Measurements from ENCODE around the gene MCUR1. TPM values are rescaled to one million over a fixed set of nuclear protein-coding genes. Genes with fewer than 3 reads are reported as not detected.

MCUR1 gene
- total and polyA plus RNA-seq, 2 of the 13 experiments (the other 11 are each of a cell fraction or from before 2014, with no cell fraction given) = 8.0 to 29.6 TPM

DNA sequence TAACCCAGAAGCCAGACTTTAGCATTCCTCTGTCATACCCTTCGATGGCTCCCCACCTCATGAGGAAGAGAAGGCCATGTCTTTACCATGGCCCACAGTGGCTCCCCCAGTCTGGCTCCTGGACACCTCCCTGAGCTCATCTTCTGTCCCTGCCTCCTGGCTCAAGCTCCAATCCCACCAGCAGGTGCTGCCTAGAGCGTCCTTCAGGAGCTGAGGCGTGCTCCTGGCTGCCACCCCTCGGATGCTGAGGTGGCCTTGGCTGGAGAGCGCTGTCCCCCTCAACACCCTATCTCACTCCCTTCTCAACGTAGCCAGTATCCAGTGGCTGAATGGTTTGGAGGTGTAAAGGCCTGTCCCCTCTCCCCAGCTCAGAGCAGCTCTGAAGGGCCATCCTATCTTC is 55.3 kb downstream of the MCUR1 start:
- H3K9ac ChIP-seq (ENCODE audit: insufficient read depth, low read depth, low read length) = no peak overlapping the region
- no peak for DNase-seq (ENCODE audit: low spot score)
- TF ChIP-seq, protein P1, sequence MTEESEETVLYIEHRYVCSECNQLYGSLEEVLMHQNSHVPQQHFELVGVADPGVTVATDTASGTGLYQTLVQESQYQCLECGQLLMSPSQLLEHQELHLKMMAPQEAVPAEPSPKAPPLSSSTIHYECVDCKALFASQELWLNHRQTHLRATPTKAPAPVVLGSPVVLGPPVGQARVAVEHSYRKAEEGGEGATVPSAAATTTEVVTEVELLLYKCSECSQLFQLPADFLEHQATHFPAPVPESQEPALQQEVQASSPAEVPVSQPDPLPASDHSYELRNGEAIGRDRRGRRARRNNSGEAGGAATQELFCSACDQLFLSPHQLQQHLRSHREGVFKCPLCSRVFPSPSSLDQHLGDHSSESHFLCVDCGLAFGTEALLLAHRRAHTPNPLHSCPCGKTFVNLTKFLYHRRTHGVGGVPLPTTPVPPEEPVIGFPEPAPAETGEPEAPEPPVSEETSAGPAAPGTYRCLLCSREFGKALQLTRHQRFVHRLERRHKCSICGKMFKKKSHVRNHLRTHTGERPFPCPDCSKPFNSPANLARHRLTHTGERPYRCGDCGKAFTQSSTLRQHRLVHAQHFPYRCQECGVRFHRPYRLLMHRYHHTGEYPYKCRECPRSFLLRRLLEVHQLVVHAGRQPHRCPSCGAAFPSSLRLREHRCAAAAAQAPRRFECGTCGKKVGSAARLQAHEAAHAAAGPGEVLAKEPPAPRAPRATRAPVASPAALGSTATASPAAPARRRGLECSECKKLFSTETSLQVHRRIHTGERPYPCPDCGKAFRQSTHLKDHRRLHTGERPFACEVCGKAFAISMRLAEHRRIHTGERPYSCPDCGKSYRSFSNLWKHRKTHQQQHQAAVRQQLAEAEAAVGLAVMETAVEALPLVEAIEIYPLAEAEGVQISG (CRISPR knock-in tag; IDR thresholded peaks at IDR 0.05) = peak; percentile 70
- TF ChIP-seq, protein P2, sequence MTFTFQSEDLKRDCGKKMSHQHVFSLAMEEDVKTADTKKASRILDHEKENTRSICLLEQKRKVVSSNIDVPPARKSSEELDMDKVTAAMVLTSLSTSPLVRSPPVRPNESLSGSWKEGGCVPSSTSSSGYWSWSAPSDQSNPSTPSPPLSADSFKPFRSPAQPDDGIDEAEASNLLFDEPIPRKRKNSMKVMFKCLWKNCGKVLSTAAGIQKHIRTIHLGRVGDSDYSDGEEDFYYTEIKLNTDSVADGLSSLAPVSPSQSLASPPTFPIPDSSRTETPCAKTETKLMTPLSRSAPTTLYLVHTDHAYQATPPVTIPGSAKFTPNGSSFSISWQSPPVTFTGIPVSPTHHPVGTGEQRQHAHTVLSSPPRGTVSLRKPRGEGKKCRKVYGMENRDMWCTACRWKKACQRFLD (CRISPR knock-in tag; IDR thresholded peaks at IDR 0.05; ENCODE audit: borderline replicate concordance) = no peak
- ATAC-seq = peak; percentile 47
- no peaks in the 10 kb centered on the region for H4K20me1 ChIP-seq (ENCODE audit: insufficient read depth, low read length)
- no peak overlapping the region for H3K4me2 ChIP-seq (ENCODE audit: low read depth, low read length)
- no peaks in the 10 kb centered on the region for H3K9me3 ChIP-seq (ENCODE audit: low read length)
- H3K79me2 ChIP-seq (ENCODE audit: insufficient read depth, low read length) = no peaks in the 10 kb centered on the region
- H3K4me3 ChIP-seq (replicated peaks in 1 of 3; ENCODE audit: insufficient read depth in 1 of 3, low read depth in 2 of 3, low read length in 3 of 3) = no peak overlapping the region
- no peaks in the 10 kb centered on the region for H3K36me3 ChIP-seq (replicated peaks in 1 of 2; ENCODE audit: control insufficient read depth in 1 of 2, insufficient read depth in 2 of 2, low read length in 2 of 2)
- in situ Hi-C loops (cut with HindIII; ENCODE audit: extremely low pct_ligation_motif_present, low pct_unique_long_range_greater_than_20kb) = no loop called here
- intact Hi-C loops (cut with micrococcal nuclease; ENCODE audit: unreplicated experiment) = no loop called here
- FAIRE-seq = no peak
- H3K27ac ChIP-seq (ENCODE audit: extremely low read length, insufficient read depth, low read length) = no peak overlapping the region
- CTCF ChIA-PET (ENCODE audit: low intra/inter-chr PET ratio, low total read pairs) = no interaction called here
- H3K27me3 ChIP-seq (ENCODE audit: control insufficient read depth in 1 of 2, insufficient read depth in 2 of 2, low read length in 2 of 2) = peaks cover 0 to 1% of the 10 kb centered on the region in 2 experiments; a peak in 1 of 5 replicates
- no peak overlapping the region for H2AFZ ChIP-seq (ENCODE audit: low read length)
- POLR2A ChIA-PET = no interaction called here
- BruUV-seq (replicated peaks) = no TSS peak
- no peaks in the 10 kb centered on the region for H3K4me1 ChIP-seq (ENCODE audit: insufficient read depth, low read length)
- 54% methylated on average over 5 of the region's 6 CpGs for WGBS (ENCODE audit: low lambda C conversion rate)

GRCh38 chr6:13754644-13755043 is 59.7 kb downstream of the MCUR1 start:
- in situ Hi-C loops (cut with HindIII; ENCODE audit: extremely low pct_ligation_motif_present, low pct_unique_long_range_greater_than_20kb) (no loop called here), intact Hi-C loops (cut with micrococcal nuclease; ENCODE audit: unreplicated experiment) (no loop called here)
- DNase-seq (ENCODE audit: low spot score) (no peak), ATAC-seq (no peak), FAIRE-seq (no peak)
- H3K4me2 ChIP-seq (ENCODE audit: low read depth, low read length) = no peak overlapping the region
- TF ChIP-seq, protein P3, sequence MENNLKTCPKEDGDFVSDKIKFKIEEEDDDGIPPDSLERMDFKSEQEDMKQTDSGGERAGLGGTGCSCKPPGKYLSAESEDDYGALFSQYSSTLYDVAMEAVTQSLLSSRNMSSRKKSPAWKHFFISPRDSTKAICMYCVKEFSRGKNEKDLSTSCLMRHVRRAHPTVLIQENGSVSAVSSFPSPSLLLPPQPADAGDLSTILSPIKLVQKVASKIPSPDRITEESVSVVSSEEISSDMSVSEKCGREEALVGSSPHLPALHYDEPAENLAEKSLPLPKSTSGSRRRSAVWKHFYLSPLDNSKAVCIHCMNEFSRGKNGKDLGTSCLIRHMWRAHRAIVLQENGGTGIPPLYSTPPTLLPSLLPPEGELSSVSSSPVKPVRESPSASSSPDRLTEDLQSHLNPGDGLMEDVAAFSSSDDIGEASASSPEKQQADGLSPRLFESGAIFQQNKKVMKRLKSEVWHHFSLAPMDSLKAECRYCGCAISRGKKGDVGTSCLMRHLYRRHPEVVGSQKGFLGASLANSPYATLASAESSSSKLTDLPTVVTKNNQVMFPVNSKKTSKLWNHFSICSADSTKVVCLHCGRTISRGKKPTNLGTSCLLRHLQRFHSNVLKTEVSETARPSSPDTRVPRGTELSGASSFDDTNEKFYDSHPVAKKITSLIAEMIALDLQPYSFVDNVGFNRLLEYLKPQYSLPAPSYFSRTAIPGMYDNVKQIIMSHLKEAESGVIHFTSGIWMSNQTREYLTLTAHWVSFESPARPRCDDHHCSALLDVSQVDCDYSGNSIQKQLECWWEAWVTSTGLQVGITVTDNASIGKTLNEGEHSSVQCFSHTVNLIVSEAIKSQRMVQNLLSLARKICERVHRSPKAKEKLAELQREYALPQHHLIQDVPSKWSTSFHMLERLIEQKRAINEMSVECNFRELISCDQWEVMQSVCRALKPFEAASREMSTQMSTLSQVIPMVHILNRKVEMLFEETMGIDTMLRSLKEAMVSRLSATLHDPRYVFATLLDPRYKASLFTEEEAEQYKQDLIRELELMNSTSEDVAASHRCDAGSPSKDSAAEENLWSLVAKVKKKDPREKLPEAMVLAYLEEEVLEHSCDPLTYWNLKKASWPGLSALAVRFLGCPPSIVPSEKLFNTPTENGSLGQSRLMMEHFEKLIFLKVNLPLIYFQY (CRISPR knock-in tag; IDR thresholded peaks at IDR 0.05; ENCODE audit: borderline replicate concordance) = no peak
- no peak for TF ChIP-seq ZNF550 (CRISPR knock-in tag; IDR thresholded peaks at IDR 0.05; ENCODE audit: borderline replicate concordance)
- TF ChIP-seq, protein P4, sequence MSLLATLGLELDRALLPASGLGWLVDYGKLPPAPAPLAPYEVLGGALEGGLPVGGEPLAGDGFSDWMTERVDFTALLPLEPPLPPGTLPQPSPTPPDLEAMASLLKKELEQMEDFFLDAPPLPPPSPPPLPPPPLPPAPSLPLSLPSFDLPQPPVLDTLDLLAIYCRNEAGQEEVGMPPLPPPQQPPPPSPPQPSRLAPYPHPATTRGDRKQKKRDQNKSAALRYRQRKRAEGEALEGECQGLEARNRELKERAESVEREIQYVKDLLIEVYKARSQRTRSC (CRISPR knock-in tag; IDR thresholded peaks at IDR 0.05; ENCODE audit: low read depth) = no peak
- TF ChIP-seq, protein P5, sequence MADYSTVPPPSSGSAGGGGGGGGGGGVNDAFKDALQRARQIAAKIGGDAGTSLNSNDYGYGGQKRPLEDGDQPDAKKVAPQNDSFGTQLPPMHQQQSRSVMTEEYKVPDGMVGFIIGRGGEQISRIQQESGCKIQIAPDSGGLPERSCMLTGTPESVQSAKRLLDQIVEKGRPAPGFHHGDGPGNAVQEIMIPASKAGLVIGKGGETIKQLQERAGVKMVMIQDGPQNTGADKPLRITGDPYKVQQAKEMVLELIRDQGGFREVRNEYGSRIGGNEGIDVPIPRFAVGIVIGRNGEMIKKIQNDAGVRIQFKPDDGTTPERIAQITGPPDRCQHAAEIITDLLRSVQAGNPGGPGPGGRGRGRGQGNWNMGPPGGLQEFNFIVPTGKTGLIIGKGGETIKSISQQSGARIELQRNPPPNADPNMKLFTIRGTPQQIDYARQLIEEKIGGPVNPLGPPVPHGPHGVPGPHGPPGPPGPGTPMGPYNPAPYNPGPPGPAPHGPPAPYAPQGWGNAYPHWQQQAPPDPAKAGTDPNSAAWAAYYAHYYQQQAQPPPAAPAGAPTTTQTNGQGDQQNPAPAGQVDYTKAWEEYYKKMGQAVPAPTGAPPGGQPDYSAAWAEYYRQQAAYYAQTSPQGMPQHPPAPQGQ (CRISPR knock-in tag; IDR thresholded peaks at IDR 0.05; ENCODE audit: borderline replicate concordance) = no peak
- CTCF ChIA-PET (ENCODE audit: low intra/inter-chr PET ratio, low total read pairs) = no interaction called here
- no peak overlapping the region for H3K9ac ChIP-seq (ENCODE audit: insufficient read depth, low read depth, low read length)
- H4K20me1 ChIP-seq (ENCODE audit: insufficient read depth, low read length) = no peaks in the 10 kb centered on the region
- BruUV-seq (replicated peaks) = no TSS peak
- no peaks in the 10 kb centered on the region for H3K79me2 ChIP-seq (ENCODE audit: insufficient read depth, low read length)
- H3K4me1 ChIP-seq (ENCODE audit: insufficient read depth, low read length) = peaks cover 6% of the 10 kb centered on the region
- 72% methylated on average over 2 of the region's 2 CpGs for WGBS (ENCODE audit: low lambda C conversion rate)
- no peak overlapping the region for H3K27ac ChIP-seq (ENCODE audit: extremely low read length, insufficient read depth, low read length)
- no peaks in the 10 kb centered on the region for H3K36me3 ChIP-seq (replicated peaks in 1 of 2; ENCODE audit: control insufficient read depth in 1 of 2, insufficient read depth in 2 of 2, low read length in 2 of 2)
- peaks cover 0 to 1% of the 10 kb centered on the region in 2 experiments; a peak in 1 of 5 replicates for H3K27me3 ChIP-seq (ENCODE audit: control insufficient read depth in 1 of 2, insufficient read depth in 2 of 2, low read length in 2 of 2)
- H2AFZ ChIP-seq (ENCODE audit: low read length) = no peak overlapping the region
- POLR2A ChIA-PET = no interaction called here
- no peak overlapping the region for H3K4me3 ChIP-seq (replicated peaks in 1 of 3; ENCODE audit: insufficient read depth in 1 of 3, low read depth in 2 of 3, low read length in 3 of 3)
- no peaks in the 10 kb centered on the region for H3K9me3 ChIP-seq (ENCODE audit: low read length)

Data from HepG2 (cell line).